HEK293 (cell line): Measurements from ENCODE around the gene ARHGAP22.

ENCODE experiments used
- BCL6B ChIP-seq: fragments of 450-650 bp; formaldehyde crosslinking; IDR thresholded peaks from 2 replicates; pipeline ENCODE4 v1.5.1; 2017; ENCODE audit warnings: missing biosample characterization, missing genetic modification characterization
- CTCF ChIP-seq: fragments of 450-650 bp; formaldehyde crosslinking; IDR thresholded peaks from 2 replicates; pipeline ENCODE4 v1.5.1; 2016; ENCODE audit warnings: missing biosample characterization, missing genetic modification characterization
- ZBTB44 ChIP-seq: fragments of 450-650 bp; IDR thresholded peaks from 2 replicates; pipeline ENCODE4 v1.5.1; 2018; ENCODE audit warnings: missing biosample characterization, mild to moderate bottlenecking, missing genetic modification characterization
- ZNF121 ChIP-seq: fragments of 450-650 bp; formaldehyde crosslinking; IDR thresholded peaks from 2 replicates; pipeline ENCODE4 v1.5.1; 2016; ENCODE audit warnings: missing biosample characterization, missing genetic modification characterization
- ZNF580 ChIP-seq: fragments of 450-650 bp; formaldehyde crosslinking; IDR thresholded peaks from 2 replicates; pipeline ENCODE4 v1.5.1; 2016; ENCODE audit warnings: missing biosample characterization, missing genetic modification characterization
- ZNF610 ChIP-seq: fragments of 450-650 bp; formaldehyde crosslinking; IDR thresholded peaks from 2 replicates; pipeline ENCODE4 v1.5.1; 2016; ENCODE audit warnings: missing biosample characterization, missing genetic modification characterization, borderline replicate concordance
- ZNF704 ChIP-seq: fragments of 450-650 bp; formaldehyde crosslinking; IDR thresholded peaks from 2 replicates; pipeline ENCODE4 v1.5.1; 2016; ENCODE audit warnings: missing biosample characterization, missing genetic modification characterization

- TF ChIP-seq BCL6B (tag by site-specific recombination) (no peak), ZNF580 (tag by site-specific recombination) (no peak), ZNF610 (tag by site-specific recombination) (no peak), CTCF (no peak), ZBTB44 (tag by site-specific recombination) (no peak), ZNF704 (tag by site-specific recombination) (no peak), ZNF121 (tag by site-specific recombination) (no peak)
These were observed 142.3 kb downstream of the ARHGAP22 start for GRCh38 chr10:48462482-48463020.
